A204.1 (cell line): ENCODE data around the gene TPM4.
"Not testable (repeated sequence)": the region's sequence is repeated elsewhere in the genome, so short reads cannot be mapped to it uniquely, and the experiment has no call there.

Experiments used
- FAIRE-seq: peaks from 2 replicates; lab custom pipeline; 2012; peaks lifted over from hg19 to GRCh38; lab: Jason Lieb, UNC

TPM4 gene

GRCh38 chr19:16073988-16074387 lies 2.3 kb upstream of the TPM4 start:
- FAIRE-seq, result no peak

- FAIRE-seq, result no peak
Observed at GRCh38 chr19:16074488-16075365, 1.6 kb upstream of the TPM4 start.

- FAIRE-seq, result no peak
Observed at GRCh38 chr19:16075430-16076153, 703 bp upstream of the TPM4 start.

- no peak for FAIRE-seq
Observed at GRCh38 chr19:16076958-16077611, 790 bp downstream of the TPM4 start.

- no peak for FAIRE-seq
Observed at GRCh38 chr19:16077984-16078758, 1.9 kb downstream of the TPM4 start.

- peak; percentile 97 for FAIRE-seq
Observed at GRCh38 chr19:16078759-16079707, 2.7 kb downstream of the TPM4 start.

GRCh38 chr19:16084067-16084685 lies 7.9 kb downstream of the TPM4 start:
- FAIRE-seq, result no peak

GRCh38 chr19:16085115-16085514 lies 8.8 kb downstream of the TPM4 start:
- FAIRE-seq, result no peak

- not testable (repeated sequence) for FAIRE-seq
Observed at GRCh38 chr19:16087404-16087803, 11.1 kb downstream of the TPM4 start.

GRCh38 chr19:16087940-16088339 lies 11.6 kb downstream of the TPM4 start:
- no peak for FAIRE-seq

- no peak for FAIRE-seq
Observed at GRCh38 chr19:16088351-16089009, 12.2 kb downstream of the TPM4 start.

GRCh38 chr19:16089010-16089846 lies 12.9 kb downstream of the TPM4 start:
- no peak for FAIRE-seq

GRCh38 chr19:16091546-16092475 lies 15.5 kb downstream of the TPM4 start:
- FAIRE-seq, result no peak

- FAIRE-seq, result no peak
Observed at GRCh38 chr19:16094360-16095070, 18.2 kb downstream of the TPM4 start.

- no peak for FAIRE-seq
Observed at GRCh38 chr19:16095071-16095571, 18.8 kb downstream of the TPM4 start.

GRCh38 chr19:16096280-16096855 lies 20.1 kb downstream of the TPM4 start:
- FAIRE-seq, result no peak

GRCh38 chr19:16098416-16098768 lies 22.1 kb downstream of the TPM4 start:
- no peak for FAIRE-seq
